SHP77 (cell line): ENCODE measurements around the gene NSUN6.
"Not testable (repeated sequence)": the region's sequence is repeated elsewhere in the genome, so short reads cannot be mapped to it uniquely, and the experiment has no call there.

ENCODE experiments used
- DNase-seq, 2 experiments: peaks; one replicate each; lab custom pipeline; 2025; lab: John Stamatoyannopoulos, UW

The NSUN6 gene

DNA sequence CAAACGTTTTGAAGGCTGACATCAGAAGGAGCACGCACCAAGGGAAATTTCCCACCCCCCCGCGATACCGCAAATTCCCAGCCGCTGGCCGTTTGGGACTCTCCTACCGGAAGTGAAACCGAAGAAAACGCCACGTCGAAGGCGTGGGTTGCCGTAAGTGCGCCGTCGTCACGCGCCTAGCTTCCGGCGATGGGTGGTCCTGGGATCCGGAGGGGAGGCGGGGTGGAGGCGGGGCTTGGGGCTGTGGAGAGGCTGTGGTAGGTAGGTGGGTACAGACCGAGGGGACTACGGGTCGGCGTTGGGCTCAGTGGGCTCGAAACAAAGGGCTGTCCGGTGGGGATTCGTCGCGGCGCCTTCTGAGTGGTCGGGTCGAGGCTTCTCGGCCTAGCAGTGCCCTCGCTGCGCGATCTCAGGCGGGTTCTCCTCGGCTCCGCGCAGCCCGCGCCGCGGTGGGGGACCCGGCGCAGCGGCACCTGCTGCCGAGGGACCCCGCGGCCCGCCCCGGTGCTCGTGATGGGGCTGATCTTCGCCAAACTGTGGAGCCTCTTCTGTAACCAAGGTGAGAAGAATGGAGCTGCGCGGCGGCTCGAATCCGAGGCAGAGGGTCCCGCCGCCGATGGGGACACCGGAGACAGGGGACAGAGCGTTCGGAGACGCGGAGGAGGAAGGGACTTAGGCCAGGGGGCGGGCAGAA lies 7.9 kb upstream of the NSUN6 start, which contains the start of gene ARL5B:
Gene ARL5B (plus strand): TSS at position 307 of the 694 bp plus-strand sequence. CDS start 207 bp downstream, at position 514.
- peak; percentile 89 to 92 for DNase-seq

DNA sequence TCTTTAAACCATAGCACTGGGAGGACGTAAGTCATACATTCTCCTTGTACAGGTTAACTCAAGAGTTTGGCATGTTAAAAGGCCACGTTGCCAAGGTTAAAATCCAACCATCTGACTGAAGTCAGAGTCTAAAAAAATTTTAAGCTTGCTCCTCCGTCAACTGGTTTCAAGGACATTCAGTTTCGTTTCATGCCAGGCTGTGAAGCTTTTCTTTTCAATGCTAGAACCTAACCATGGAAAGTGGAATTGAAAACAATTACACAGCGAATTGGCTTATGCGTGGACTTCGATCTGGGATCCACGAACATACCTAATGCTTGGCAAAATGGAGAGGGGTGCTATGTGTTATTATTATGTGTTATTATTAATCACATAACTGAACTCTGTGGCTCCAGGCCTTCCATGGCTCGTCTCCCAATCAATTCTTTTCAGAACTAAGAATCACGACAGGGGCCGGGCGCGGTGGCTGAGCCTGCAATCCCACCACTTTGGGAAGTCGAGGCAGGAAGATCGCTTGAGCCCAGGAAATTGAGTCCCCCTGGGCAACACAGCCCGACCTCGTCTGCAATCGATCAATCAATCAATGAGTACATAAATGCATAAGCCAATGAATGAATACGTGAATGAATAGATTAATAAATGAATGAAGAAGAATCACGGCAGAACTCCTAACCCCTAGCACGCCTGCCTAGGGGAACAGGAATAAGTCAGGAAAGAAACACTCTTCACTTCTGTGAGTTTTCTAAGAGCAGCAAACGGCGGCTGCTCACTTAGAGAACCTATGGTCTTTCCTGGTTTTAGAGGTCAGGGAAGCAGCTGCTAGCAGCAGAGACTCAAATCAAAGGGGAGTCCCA lies 7.1 kb upstream of the NSUN6 start:
- DNase-seq = no peak

- DNase-seq = no peak
These were observed 5.3 kb upstream of the NSUN6 start for GRCh38 chr10:18656724-18657123.

DNA sequence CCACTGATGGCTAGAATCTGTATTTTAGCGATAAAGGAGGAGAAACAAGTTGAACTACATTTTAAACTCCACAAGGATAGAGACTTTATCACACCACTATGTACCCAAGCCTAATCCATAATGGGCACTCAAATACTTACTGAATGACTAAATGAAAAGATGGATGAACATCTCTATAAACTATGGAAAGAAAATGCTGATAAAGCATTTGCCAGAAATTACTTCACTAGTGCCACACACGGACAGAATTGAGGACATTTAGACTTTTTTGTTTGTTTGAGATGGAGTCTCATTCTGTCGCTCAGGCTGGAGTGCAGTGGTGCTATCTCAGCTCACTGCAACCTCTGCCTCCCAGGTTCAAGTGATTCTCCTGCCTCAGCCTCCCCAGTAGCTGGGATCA lies 1.7 kb upstream of the NSUN6 start:
- DNase-seq = no peak

DNA sequence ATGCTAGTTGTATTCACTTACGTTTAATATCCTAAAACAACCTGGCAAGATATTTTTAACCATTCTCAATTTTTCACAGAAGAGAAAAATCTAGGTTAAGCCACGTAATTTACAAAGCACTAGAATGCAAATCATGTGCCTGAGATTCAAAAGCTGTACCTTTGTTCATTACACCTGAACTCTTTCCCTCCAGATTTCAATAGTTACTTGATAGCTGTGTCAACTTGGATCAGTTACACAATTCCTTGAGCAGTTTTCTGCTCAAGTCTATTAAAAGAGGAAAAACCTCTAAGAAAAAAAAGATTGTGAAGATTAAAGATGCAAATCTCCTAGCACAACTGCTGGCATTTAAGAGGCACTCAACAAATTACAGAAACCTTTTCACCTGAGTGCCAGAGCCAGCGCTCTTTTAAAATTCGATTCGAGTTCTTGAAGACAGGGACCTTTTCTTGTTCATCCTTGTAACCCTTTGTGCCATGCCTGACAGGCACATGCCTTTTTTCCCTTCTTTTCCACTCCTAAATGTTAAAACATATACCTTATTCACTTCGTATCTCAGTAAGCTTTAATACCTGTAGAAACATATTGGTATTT lies 886 bp downstream of the NSUN6 start:
- DNase-seq = no peak

DNA sequence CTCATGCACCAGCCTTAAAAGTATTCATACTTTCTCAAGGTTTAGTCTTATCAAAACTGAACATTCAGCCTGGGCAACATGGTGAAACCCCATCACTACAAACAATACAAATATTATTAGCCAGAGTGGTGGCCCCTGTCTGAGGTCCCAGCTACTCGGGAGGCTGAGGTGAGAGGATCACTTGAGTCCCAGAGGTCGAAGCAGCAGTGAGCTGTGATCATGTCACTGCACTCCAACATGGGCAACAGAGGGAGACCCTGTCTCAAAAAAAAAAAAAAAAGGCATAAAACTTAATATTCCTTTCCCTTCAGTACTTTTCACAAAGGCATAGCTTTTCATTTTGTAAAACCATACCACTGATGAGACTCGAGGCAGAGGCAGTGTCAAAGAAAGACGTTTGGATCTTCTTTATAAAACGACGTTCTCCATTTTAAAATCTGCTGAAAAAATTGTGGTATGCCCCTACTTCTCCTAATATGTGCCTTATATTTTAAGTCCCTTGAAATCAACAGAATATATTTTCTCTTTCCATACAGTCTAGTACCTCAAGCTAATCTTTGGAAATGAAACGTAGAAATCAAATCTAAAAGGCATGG lies 1.9 kb downstream of the NSUN6 start:
- DNase-seq = no peak

- DNase-seq = no peak
These were observed 3.4 kb downstream of the NSUN6 start for GRCh38 chr10:18647945-18648344.

GRCh38 chr10:18647151-18647550 lies 4.2 kb downstream of the NSUN6 start:
- DNase-seq = no peak

DNA sequence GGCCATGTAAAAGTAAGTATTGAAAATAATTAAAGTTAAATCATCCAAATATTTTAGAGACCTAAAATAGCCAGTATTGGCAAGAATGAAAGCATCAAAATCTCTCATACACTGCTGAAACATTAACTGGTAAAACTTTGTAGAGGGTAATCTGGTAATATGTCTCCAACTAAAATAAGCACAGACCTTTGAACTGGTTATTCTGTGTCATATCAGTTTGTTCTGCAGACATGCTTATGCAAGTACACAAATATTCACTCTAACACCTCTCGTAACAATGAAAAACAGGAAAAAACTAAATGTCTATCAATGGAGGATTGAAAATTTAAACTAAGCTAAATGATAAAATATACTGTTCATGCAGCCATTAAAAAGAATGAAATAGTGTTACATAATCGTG lies 11.7 kb downstream of the NSUN6 start:
- not testable (repeated sequence) for DNase-seq

DNA sequence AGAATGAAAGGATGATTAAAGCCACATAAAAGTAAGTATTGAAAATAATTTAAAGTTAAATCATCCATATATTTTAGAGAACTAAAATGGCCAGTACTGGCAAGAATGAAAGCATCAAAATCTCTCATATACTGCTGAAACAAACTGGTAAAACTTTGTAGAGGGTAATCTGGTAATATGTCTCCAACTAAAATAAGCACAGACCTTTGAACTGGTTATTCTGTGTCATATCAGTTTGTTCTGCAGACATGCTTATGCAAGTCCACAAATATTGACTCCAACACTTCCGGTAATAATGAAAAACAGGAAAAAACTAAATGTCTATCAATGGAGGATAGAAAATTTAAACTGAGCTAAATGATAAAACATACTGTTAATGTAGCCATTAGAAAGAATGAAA lies 14.0 kb downstream of the NSUN6 start:
- not testable (repeated sequence) for DNase-seq

DNA sequence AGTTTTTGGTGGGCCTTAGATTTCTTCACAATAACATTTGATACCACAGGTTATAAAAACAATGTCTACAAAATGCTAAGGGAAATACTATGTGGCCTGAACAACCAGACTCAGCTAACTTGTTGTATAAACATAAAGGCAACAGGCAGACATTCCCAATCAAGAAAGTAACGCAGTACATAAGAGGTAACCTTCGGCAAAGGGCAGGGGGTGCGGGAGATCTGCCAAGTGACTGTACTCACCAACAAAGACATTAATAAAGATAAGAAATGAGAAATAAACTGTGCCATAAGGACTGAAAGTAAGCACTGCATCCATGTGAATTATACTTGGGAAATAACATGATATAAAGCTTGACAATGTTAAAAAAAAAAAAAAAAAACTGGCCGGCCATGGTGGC lies 15.4 kb downstream of the NSUN6 start:
- no peak for DNase-seq

DNA sequence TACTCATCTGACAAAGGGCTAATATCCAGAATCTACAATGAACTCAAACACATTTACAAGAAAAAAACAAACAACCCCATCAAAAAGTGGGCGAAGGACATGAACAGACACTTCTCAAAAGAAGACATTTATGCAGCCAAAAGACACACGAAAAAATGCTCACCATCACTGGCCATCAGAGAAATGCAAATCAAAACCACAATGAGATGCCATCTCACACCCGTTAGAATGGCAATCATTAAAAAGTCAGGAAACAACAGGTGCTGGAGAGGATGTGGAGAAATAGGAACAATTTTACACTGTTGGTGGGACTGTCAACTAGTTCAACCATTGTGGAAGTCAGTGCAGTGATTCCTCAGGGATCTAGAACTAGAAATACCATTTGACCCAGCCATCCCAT lies 18.9 kb downstream of the NSUN6 start:
- not testable (repeated sequence) for DNase-seq

DNA sequence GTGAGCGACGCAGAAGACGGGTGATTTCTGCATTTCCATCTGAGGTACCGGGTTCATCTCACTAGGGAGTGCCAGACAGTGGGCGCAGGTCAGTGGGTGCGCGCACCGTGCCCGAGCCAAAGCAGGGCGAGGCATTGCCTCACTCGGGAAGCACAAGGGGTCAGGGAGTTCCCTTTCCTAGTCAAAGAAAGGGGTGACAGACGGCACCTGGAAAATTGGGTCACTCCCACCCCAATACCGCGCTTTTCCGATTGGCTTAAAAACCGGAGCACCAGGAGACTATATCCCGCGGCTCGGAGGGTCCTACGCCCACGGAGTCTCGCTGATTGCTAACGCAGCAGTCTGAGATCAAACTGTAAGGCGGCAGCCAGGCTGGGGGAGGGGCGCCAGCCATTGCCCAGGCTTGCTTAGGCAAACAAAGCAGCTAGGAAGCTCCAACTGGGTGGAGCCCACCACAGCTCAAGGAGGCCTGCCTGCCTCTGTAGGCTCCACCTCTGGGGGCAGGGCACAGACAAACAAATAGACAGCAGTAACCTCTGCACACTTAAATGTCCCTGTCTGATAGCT lies 23.9 kb downstream of the NSUN6 start:
- peak; percentile 56 to 83 for DNase-seq

GRCh38 chr10:18625886-18626285 lies 25.5 kb downstream of the NSUN6 start:
- no peak for DNase-seq

DNA sequence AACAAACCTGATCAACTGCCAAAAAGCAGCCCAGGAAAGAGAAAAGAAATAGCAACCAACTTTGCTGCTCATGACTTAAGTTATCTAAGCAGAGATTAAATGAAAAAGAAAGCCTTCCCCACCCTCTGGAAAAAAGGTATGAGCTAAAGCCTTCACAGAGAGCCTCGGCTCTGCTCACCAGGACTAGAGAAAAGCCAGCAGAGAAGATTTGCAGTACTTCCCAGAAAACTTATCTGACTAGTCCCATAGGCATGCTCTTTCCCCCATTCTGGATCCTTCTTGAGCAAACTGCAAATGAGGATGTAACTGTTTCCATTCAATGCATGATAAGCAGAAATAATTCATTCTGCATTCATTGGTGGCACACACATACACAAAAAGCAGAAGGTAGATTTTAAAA lies 27.7 kb downstream of the NSUN6 start:
- DNase-seq = not testable (repeated sequence)

DNA sequence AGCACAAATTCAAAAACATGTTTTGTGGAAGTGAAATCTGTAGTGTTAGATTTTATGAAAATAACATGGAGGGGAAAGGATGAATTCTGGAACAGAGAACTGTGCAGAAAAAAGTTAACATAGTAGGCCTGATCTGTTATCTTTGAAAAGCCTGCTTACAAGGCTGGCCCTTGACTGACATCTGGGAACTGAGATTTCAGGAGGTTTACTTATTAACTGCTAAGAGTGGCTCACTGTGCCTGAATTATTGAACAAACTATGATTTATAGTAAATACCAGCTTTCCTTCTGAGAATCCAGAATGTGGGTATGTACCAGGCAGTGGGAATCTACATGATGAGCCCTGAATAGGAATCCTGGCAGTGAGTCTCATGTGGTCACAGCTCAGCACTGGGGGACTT lies 30.5 kb downstream of the NSUN6 start:
- DNase-seq = no peak

DNA sequence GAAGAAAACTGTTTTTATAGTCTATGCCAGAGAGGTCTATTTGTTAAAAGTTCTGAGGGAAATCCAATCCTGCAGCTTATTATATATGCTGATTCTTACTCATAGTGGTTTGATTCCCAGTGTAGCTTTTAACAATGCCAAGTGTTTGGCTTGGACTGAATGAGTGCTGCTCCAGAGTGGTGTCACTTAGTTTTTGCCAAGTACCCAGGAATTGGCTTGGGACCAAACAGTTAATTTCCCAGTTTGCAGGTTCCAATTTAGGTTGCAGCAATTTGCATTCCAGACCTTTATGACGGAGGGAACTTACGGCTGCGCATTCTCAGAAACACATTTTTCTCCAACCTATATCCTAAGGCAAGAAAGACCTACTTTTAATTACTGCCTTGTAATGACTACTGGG lies 32.4 kb downstream of the NSUN6 start:
- no peak for DNase-seq

- DNase-seq = no peak
These were observed 35.0 kb downstream of the NSUN6 start for GRCh38 chr10:18616337-18616736.

DNA sequence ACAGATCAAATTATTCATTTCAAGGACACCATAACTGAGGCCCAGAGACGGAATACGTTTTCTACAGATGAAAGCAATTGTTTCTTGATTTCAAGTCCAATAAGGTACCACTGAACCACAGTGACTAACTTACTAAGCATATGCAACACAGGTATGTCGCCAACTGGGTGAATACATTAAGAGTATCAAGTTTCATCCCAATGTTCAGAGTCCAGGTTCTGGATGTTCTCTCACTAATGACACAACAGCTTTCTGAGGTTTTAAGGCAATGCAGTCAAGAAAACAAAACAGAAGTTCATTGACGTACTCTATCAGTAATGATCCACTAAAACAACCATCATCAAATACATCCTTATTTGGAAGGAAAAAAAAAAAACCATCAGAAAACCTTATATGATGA lies 35.8 kb downstream of the NSUN6 start:
- no peak for DNase-seq

- no peak for DNase-seq
These were observed 40.2 kb downstream of the NSUN6 start for GRCh38 chr10:18611168-18611567.

DNA sequence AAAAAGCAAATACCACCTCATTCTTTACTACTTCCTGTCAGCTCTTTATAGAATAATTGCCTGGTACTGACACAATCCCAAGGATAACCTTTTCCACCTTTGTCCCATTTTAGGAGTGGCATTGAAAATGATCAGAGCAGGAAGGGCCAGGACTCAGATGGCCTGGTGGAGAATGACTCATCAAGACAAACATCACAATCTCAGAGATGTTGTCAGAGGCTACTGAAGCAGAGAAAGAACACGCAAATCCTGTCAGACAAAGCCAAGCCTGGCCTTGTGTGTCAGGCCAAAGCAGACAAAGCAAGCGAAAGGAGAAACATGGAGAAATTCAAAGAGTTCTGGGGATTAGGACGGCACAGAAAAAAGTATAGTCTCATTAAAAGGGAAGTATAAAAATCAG lies 40.9 kb downstream of the NSUN6 start:
- peak; percentile 70 to 78 for DNase-seq

DNA sequence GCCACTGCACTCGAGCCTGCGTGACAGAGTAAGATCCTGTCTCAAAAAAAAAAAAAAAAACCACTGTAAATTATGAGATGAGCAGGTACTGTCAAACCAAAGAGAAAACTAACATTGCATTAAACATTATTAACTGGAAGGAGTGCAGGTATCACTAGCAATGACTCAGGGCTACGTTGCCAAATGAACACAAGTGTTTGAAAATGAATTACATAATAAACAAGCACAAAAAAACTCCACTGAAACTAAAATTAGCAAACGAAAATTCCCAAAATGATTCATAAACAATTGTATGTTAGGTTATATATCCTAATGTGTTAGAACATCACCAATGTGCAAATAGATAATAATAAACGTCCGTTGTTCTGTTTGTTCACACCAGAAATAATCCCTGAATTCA lies 42.8 kb downstream of the NSUN6 start:
- no peak for DNase-seq
